OCI-LY3 (cell line): ENCODE data around the gene NPHS1.

Source experiments
- H2AFZ ChIP-seq: fragments of 200-600, 300-600 bp; shearing (Covaris generic); 2 replicates; pipeline ENCODE4 v1.6.0; 2014; ENCODE audit warnings: antibody characterized with exemption, low read depth, low read length
- H3K27ac ChIP-seq: fragments of 200-600, 300-600 bp; sonication (generic); 2 replicates; pipeline ENCODE4 v1.5.1; 2014; ENCODE audit warnings: mild to moderate bottlenecking, low read length, moderate library complexity, mixed read lengths
- H3K27me3 ChIP-seq: fragments of 200-600, 300-600 bp; sonication (generic); 2 replicates; pipeline ENCODE4 v1.6.1; 2014; ENCODE audit warnings: low read depth, low read length, mixed read lengths
- H3K36me3 ChIP-seq: fragments of 200-600, 300-600 bp; sonication (generic); replicated peaks from 2 replicates; pipeline ENCODE3; 2014; ENCODE audit warnings: low read depth, low read length, mixed read lengths
- H3K4me1 ChIP-seq: fragments of 300-600, 200-600 bp; sonication (generic); 2 replicates; pipeline ENCODE4 v1.6.1; 2014; ENCODE audit warnings: low read length, mixed read lengths
- H3K4me2 ChIP-seq: fragments of 200-600, 300-600 bp; sonication (generic); 2 replicates; pipeline ENCODE4 v1.6.1; 2014; ENCODE audit warnings: low read length, mixed read lengths
- H3K4me3 ChIP-seq: fragments of 300-600, 200-600 bp; sonication (generic); 2 replicates; pipeline ENCODE4 v1.5.1; 2014; ENCODE audit warnings: antibody characterized with exemption, mild to moderate bottlenecking, low read length, moderate library complexity
- H3K79me2 ChIP-seq: fragments of 300-600, 200-600 bp; shearing (Covaris generic); 2 replicates; pipeline ENCODE4 v1.6.1; 2014; ENCODE audit warnings: mild to moderate bottlenecking, low read length, mixed read lengths
- H3K9ac ChIP-seq: fragments of 300-600, 200-600 bp; shearing (Covaris generic); 2 replicates; pipeline ENCODE4 v1.6.0; 2014; ENCODE audit warnings: mild to moderate bottlenecking, low read length, moderate library complexity
- H3K9me3 ChIP-seq: fragments of 200-600, 300-600 bp; shearing (Covaris generic); 2 replicates; pipeline ENCODE4 v1.6.1; 2014; ENCODE audit warnings: low read length, mixed read lengths; ENCODE audit not compliant: insufficient read depth
- H4K20me1 ChIP-seq: fragments of 200-600, 300-600 bp; sonication (generic); 2 replicates; pipeline ENCODE4 v1.6.1; 2016; ENCODE audit warnings: low read length, mixed read lengths; ENCODE audit not compliant: insufficient read depth
- EZH2phosphoT487 ChIP-seq: fragments of 200-600 bp; shearing (Covaris generic); IDR thresholded peaks from 2 replicates; pipeline ENCODE4 v1.6.1; 2018; ENCODE audit warnings: antibody characterized with exemption, mixed run types, low read depth
- TF ChIP-seq, protein P1 (sequence below): fragments of 200-600, 300-600 bp; sonication (generic); IDR thresholded peaks from 2 replicates; pipeline ENCODE4 v1.5.1; 2014; ENCODE audit warnings: antibody characterized with exemption, low read length, low read depth

Gene NPHS1

DNA sequence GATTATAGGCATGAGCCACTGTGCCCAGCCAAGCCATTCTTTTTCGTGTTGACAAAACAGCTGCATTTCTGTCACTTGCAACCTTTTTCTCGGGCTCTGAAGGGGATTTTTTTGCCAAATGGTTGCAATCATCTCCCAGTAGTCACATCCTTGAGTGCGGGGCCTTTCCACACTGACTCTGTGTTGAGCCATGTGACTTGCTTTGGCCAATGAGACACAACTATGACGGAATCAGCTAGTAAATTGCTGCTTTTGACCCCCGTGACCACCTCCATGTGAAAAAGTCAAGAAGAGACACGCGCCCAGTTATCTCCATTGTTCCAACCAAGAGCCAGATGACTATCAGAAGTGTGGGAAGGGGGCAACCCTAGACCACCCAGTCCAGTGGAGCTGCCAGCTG, 18.3 kb downstream of the NPHS1 start:
- Histone ChIP-seq H3K27ac (no peak overlapping the region), H3K4me1 (no peaks in the 10 kb centered on the region), H2AFZ (no peak overlapping the region), H3K9ac (no peak overlapping the region), H3K9me3 (no peaks in the 10 kb centered on the region), H4K20me1 (no peaks in the 10 kb centered on the region), H3K4me3 (no peak overlapping the region), H3K4me2 (no peak overlapping the region), H3K27me3 (peaks cover 21% of the 10 kb centered on the region), H3K79me2 (no peaks in the 10 kb centered on the region), H3K36me3 (no peaks in the 10 kb centered on the region)
- TF ChIP-seq, protein P1, sequence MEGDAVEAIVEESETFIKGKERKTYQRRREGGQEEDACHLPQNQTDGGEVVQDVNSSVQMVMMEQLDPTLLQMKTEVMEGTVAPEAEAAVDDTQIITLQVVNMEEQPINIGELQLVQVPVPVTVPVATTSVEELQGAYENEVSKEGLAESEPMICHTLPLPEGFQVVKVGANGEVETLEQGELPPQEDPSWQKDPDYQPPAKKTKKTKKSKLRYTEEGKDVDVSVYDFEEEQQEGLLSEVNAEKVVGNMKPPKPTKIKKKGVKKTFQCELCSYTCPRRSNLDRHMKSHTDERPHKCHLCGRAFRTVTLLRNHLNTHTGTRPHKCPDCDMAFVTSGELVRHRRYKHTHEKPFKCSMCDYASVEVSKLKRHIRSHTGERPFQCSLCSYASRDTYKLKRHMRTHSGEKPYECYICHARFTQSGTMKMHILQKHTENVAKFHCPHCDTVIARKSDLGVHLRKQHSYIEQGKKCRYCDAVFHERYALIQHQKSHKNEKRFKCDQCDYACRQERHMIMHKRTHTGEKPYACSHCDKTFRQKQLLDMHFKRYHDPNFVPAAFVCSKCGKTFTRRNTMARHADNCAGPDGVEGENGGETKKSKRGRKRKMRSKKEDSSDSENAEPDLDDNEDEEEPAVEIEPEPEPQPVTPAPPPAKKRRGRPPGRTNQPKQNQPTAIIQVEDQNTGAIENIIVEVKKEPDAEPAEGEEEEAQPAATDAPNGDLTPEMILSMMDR = no peak
- no peak for TF ChIP-seq EZH2phosphoT487

DNA sequence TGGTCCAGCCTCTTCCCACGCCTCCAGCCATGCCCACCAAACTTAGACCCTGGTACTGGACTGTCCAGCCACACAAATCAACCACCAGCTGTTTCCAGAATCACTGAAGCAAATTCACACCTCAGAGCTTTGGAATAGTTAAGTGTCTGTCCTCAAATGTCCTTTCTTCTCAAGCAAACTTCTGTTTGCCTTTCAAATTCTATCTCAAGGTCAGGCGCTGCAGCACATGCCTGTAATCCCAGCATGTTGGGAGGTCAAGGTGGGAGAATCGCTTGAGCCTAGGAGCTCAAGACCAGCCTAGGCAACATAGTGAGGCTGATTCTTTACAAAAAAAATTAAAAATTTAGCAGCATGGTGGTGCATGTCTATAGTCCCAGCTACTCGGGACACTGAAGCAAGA, 20.2 kb downstream of the NPHS1 start:
- no peak overlapping the region for H3K4me2 ChIP-seq
- H3K27me3 ChIP-seq = peaks cover 18% of the 10 kb centered on the region
- no peaks in the 10 kb centered on the region for H3K9me3 ChIP-seq
- no peaks in the 10 kb centered on the region for H3K4me1 ChIP-seq
- H2AFZ ChIP-seq = no peak overlapping the region
- H4K20me1 ChIP-seq = no peaks in the 10 kb centered on the region
- no peak overlapping the region for H3K9ac ChIP-seq
- H3K36me3 ChIP-seq = no peaks in the 10 kb centered on the region
- H3K4me3 ChIP-seq = no peak overlapping the region
- no peak for TF ChIP-seq EZH2phosphoT487
- TF ChIP-seq, protein P1 = no peak
- H3K27ac ChIP-seq = no peak overlapping the region
- H3K79me2 ChIP-seq = no peaks in the 10 kb centered on the region

DNA sequence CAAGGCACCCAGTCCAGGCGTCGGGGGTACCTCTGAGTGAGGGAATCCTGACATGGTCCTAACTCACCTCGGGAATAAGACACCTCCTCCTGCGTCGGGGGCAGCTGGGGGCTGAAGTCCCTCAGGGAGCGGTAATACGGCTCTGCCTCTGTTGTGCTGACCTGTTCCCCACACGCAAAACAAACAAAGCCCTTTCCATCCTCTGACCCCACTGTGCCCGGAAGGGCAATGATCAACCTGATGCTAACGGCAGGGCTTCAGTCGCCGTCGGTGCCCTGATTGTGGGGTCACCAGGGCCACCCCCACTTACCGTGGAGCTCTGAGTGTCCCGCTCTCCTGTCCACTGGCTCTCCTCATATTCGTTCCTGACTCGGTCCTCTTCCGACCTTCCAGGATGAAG, 21.3 kb downstream of the NPHS1 start:
- H4K20me1 ChIP-seq = no peaks in the 10 kb centered on the region
- no peak overlapping the region for H2AFZ ChIP-seq
- H3K9ac ChIP-seq = no peak overlapping the region
- H3K9me3 ChIP-seq = no peaks in the 10 kb centered on the region
- H3K4me1 ChIP-seq = no peaks in the 10 kb centered on the region
- no peak overlapping the region for H3K4me3 ChIP-seq
- H3K27me3 ChIP-seq = peaks cover 18% of the 10 kb centered on the region
- TF ChIP-seq, protein P1 = no peak
- no peak for TF ChIP-seq EZH2phosphoT487
- H3K4me2 ChIP-seq = no peak overlapping the region
- H3K27ac ChIP-seq = no peak overlapping the region
- no peaks in the 10 kb centered on the region for H3K36me3 ChIP-seq
- H3K79me2 ChIP-seq = no peaks in the 10 kb centered on the region

DNA sequence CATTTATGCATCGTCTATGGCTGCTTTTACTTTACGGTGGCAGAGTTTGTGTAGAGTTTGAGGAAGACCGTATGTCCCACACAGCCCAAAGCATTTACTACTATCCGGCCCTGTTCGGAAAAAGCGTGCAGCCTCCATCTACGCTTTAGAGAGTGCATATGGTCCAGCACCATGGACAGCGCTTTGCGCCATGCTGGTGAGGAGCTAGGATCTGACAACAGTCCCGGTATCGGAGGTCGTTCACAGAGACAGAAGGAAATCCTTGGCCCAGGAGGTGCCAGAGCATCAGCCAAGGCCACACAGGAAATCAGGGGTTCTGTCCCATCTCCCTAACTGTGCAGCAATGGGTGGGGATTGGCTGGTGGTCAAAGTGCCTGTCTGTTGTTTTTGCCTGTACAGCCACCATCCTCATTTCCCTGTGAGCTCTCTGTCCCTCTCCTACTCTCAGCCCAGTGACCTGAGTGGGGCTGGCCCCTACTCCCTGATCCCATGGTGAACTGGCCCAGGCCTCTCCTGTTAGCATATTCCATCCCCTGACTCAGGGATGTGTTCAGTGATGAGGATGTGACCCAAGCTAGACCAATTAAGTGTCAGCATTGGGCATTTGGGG, 23.5 kb downstream of the NPHS1 start:
- Histone ChIP-seq H3K9ac (no peak overlapping the region), H2AFZ (no peak overlapping the region), H3K27me3 (peaks cover 7% of the 10 kb centered on the region; the same call in 1 of the 2 replicates), H3K9me3 (no peaks in the 10 kb centered on the region), H3K4me1 (no peaks in the 10 kb centered on the region), H3K27ac (no peak overlapping the region), H3K4me2 (no peak overlapping the region), H3K4me3 (no peak overlapping the region), H4K20me1 (no peaks in the 10 kb centered on the region), H3K36me3 (no peaks in the 10 kb centered on the region), H3K79me2 (no peaks in the 10 kb centered on the region)
- TF ChIP-seq EZH2phosphoT487 = no peak
- TF ChIP-seq, protein P1 = no peak
